HG03025 (cell line): Measurements from ENCODE around the gene CGB8.
A peak's percentile ranks its signal among the peaks of the same experiment; 100 is the strongest.
"Not testable (repeated sequence)": the region's sequence is repeated elsewhere in the genome, so short reads cannot be mapped to it uniquely, and the experiment has no call there.

Experiments used
- ATAC-seq: cut with Tn5 transposase; IDR thresholded peaks from one replicate; pipeline ENCODE4 v1.9.1; 2021; ENCODE audit warnings: mild to moderate bottlenecking, moderate library complexity; ENCODE audit not compliant: unreplicated experiment, low FRiP score

CGB8 gene

GRCh38 chr19:49049011-49049410, at the start of gene CGB8:
CGB8 (minus strand) TSS chr19:49049111; CDS start chr19:49048739, 372 bp downstream.
- not testable (repeated sequence) for ATAC-seq

- no peak for ATAC-seq
Measured at GRCh38 chr19:49097453-49098288, 48.8 kb upstream of the CGB8 start.

- no peak for ATAC-seq
Measured at GRCh38 chr19:49094505-49095482, 45.9 kb upstream of the CGB8 start.

- no peak for ATAC-seq
Measured at GRCh38 chr19:49092686-49093085, 43.8 kb upstream of the CGB8 start.

GRCh38 chr19:49091391-49092038, 42.6 kb upstream of the CGB8 start:
- no peak for ATAC-seq

GRCh38 chr19:49086296-49086695, 37.4 kb upstream of the CGB8 start:
- no peak for ATAC-seq

- ATAC-seq, result no peak
Measured at GRCh38 chr19:49085868-49086232, 36.9 kb upstream of the CGB8 start.

- ATAC-seq, result peak; percentile 86
Measured at GRCh38 chr19:49085020-49085867, 36.3 kb upstream of the CGB8 start, which contains the start of gene SNRNP70. SNRNP70 (plus strand) TSS chr19:49085451; CDS start chr19:49086415, 964 bp downstream.

GRCh38 chr19:49084206-49085019, 35.5 kb upstream of the CGB8 start:
- no peak for ATAC-seq

- no peak for ATAC-seq
Measured at GRCh38 chr19:49081273-49081672, 32.4 kb upstream of the CGB8 start.

- no peak for ATAC-seq
Measured at GRCh38 chr19:49080392-49080791, 31.5 kb upstream of the CGB8 start.

GRCh38 chr19:49074869-49075268, 26.0 kb upstream of the CGB8 start:
- ATAC-seq, result not testable (repeated sequence)

- ATAC-seq, result no peak
Measured at GRCh38 chr19:49073514-49074378, 24.8 kb upstream of the CGB8 start.

GRCh38 chr19:49071860-49072547, 23.1 kb upstream of the CGB8 start:
- ATAC-seq, result no peak

GRCh38 chr19:49070416-49070815, 21.5 kb upstream of the CGB8 start:
- no peak for ATAC-seq

- no peak for ATAC-seq
Measured at GRCh38 chr19:49069026-49069425, 20.1 kb upstream of the CGB8 start.

GRCh38 chr19:49067554-49067953, 18.6 kb upstream of the CGB8 start:
- ATAC-seq, result no peak
